Adrenal gland (tissue), 12 donors: Measurements from ENCODE around the gene TRIM27. TPM values are rescaled to one million over a fixed set of nuclear protein-coding genes. Genes with fewer than 3 reads are reported as not detected.
"Not testable (repeated sequence)": the region's sequence is repeated elsewhere in the genome, so short reads cannot be mapped to it uniquely, and the experiment has no call there.

Experiments
- DNase-seq, 7 donors: peaks; one replicate each; pipeline ENCODE4 v3.0.0-alpha.2; 2019 to 2020
- H3K27ac ChIP-seq, 5 donors: fragments of 200-600 bp; sonication (generic) in 4 of 5; 1 replicate in 3 of 5; 2 replicates in 2 of 5; pipeline versions ENCODE4 v1.5.1 to v1.8.0; 2016 to 2020; ENCODE audit warnings: mild to moderate bottlenecking in 1 of 5
- H3K27me3 ChIP-seq: fragments of 200-600 bp; 2 replicates; pipeline ENCODE4 v1.8.0; 2021
- H3K36me3 ChIP-seq, 2 donors: fragments of 200-600 bp; replicated peaks in 1 of 2; 1 replicate in 1 of 2; 2 replicates in 1 of 2; pipeline versions ENCODE4 v1.5.1 to v1.8.0; 2018 to 2022
- H3K4me1 ChIP-seq, 2 donors: fragments of 200-600 bp; replicated peaks in 1 of 2; 1 replicate in 1 of 2; 2 replicates in 1 of 2; pipeline versions ENCODE4 v1.5.1 to v1.8.0; 2018 to 2021
- H3K4me3 ChIP-seq, 4 donors: fragments of 200-600 bp; sonication (generic) in 3 of 4; one replicate each; pipeline ENCODE4 v1.5.1; 2016 to 2018
- H3K9me3 ChIP-seq, 3 donors: fragments of 200-600 bp; sonication (generic) in 1 of 3; replicated peaks in 1 of 3; 1 replicate in 2 of 3; 2 replicates in 1 of 3; pipeline versions ENCODE4 v1.5.1 to v1.8.0; 2016 to 2021
- POLR2A ChIP-seq, 2 donors: fragments of 450-650 bp; IDR thresholded peaks; one replicate each; pipeline ENCODE4 v1.6.1; 2017; ENCODE audit warnings: antibody characterized with exemption in 2 of 2, mild to moderate bottlenecking in 2 of 2, moderate library complexity in 1 of 2
- WGBS, 4 donors: extraction: QIAGEN DNeasy Blood & Tissue Kit in 2 of 4; methylation state at CpG; one replicate each; pipeline versions ENCODE4 v1.1.5 to v1.1.7; 2013 to 2017; 5-methylcytosine and 5-hydroxymethylcytosine counted together
- intact Hi-C, 2 donors: fragments of 100-400 bp; cut with DNase I; formaldehyde crosslinking; loops; one replicate each; pipeline versions ENCODE4 v1.14.1 to v1.15.0; 2022 to 2023
- polyA plus RNA-seq, 3 donors: library from polyadenylated mRNA; stranded (reverse); fragments of 200-250 nt in 2 of 3; fragments of 350-450 nt in 1 of 3; fragmentation: Illumina TruSeq in 1 of 3; extraction: RNeasy Lipid Tissue Mini Kit (QIAGEN cat#74804) in 1 of 3; gene quantifications; one replicate each; pipeline ENCODE4 v1.2.3, GENCODE V29; 2013 to 2014
- total RNA-seq, 9 donors: library from RNA; depleted of rRNA in 4 of 9; stranded (reverse); fragments of >200 nt in 4 of 9; fragments of 120-200 nt in 1 of 9; fragmentation: NEBNext Ultra II Directional in 1 of 9; extraction: Animal tissue kit (Norgen Biotek cat#: 25700) in 1 of 9; gene quantifications; one replicate each; pipeline versions ENCODE4 v1.1.0 to v1.2.4, GENCODE V29; 2013 to 2023
- TF ChIP-seq, protein P1 (sequence below), 6 experiments: fragments of 450-650 bp in 4 of 6; fragments of 200-600 bp in 2 of 6; sonication (generic) in 1 of 6; IDR thresholded peaks; 1 replicate in 5 of 6; 2 replicates in 1 of 6; pipeline versions ENCODE4 v1.5.1 to v1.8.0; 2016 to 2021; ENCODE audit warnings: antibody characterized with exemption in 6 of 6, mild to moderate bottlenecking in 2 of 6, moderate library complexity in 1 of 6
- donor health status: healthy with polysubstance abuse.
- donor health status: Bipolar disorder and iron deficiency.
- donor health status: DM: yes; HTN: yes; CAD: no.
- donor health status: DM: no; HTN: no; CAD: no.
- donor health status: DM: no; HTN: no; CAD: no.
- donor health status: DM: yes; HTN: yes; CAD: no.

The TRIM27 gene
- total and polyA plus RNA-seq, 12 donors = 38.3 to 72.2 (median 49.7) TPM

DNA sequence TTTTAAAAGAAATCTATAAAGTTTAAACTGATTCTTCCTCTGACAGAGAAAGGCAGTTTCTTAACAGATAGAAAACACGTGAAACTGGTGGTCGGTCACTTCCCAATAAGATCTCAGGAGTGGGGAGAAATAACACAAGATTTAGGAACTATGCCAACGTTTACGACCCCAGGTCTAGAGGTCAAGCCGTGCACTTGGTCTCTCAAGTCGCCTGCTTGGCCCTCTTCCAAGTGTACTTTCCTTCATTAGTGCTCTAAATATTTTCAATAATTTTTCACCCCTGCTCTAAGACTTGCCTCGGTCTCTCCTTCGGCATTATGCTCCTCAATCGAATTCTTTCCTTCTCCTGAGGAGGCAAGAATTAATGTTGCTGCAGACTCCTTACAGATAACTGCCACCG, 61.7 kb downstream of the TRIM27 start:
- intact Hi-C loops = no loop called here
- no peak for DNase-seq
- peaks cover 3% of the 10 kb centered on the region in 2 donors for H3K4me1 ChIP-seq
- H3K4me3 ChIP-seq = no peak overlapping the region
- no peaks in the 10 kb centered on the region for H3K27me3 ChIP-seq
- H3K9me3 ChIP-seq = no peaks in the 10 kb centered on the region
- 72 to 78% (median 76%) methylated on average over 10 of the region's 10 CpGs for WGBS, 4 donors
- no peak overlapping the region for H3K27ac ChIP-seq
- H3K36me3 ChIP-seq = no peaks in the 10 kb centered on the region
- TF ChIP-seq POLR2A (IDR thresholded peaks at IDR 0.05) = no peak
- TF ChIP-seq, protein P1, sequence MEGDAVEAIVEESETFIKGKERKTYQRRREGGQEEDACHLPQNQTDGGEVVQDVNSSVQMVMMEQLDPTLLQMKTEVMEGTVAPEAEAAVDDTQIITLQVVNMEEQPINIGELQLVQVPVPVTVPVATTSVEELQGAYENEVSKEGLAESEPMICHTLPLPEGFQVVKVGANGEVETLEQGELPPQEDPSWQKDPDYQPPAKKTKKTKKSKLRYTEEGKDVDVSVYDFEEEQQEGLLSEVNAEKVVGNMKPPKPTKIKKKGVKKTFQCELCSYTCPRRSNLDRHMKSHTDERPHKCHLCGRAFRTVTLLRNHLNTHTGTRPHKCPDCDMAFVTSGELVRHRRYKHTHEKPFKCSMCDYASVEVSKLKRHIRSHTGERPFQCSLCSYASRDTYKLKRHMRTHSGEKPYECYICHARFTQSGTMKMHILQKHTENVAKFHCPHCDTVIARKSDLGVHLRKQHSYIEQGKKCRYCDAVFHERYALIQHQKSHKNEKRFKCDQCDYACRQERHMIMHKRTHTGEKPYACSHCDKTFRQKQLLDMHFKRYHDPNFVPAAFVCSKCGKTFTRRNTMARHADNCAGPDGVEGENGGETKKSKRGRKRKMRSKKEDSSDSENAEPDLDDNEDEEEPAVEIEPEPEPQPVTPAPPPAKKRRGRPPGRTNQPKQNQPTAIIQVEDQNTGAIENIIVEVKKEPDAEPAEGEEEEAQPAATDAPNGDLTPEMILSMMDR (IDR thresholded peaks at IDR 0.05) = no peak

DNA sequence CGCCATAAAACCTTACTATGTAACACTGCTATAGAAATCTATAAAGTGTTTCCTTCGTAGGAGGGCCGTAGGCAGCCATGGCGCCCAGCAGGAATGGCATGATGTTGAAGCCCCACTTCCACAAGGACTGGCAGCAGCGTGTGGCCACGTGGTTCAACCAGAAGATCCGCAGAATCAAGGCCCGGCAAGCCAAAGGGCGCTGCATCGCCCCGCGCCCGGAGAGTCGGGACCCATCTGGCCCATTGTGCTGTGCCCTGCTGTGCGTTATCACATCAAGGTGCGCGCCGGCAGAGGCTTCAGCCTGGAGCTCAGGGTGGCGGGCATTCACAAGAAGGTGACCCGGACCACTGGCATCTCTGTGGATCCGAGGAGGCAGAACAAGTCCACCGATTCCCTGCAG, 62.4 kb downstream of the TRIM27 start:
- 86 to 88% (median 87%) methylated on average over 9 to 22 of the region's 22 CpGs for WGBS, 4 donors
- no peak for DNase-seq
- no peak overlapping the region for H3K27ac ChIP-seq
- intact Hi-C loops = no loop called here
- no peak overlapping the region for H3K4me3 ChIP-seq
- peaks cover 3% of the 10 kb centered on the region in 2 donors for H3K4me1 ChIP-seq
- no peaks in the 10 kb centered on the region for H3K36me3 ChIP-seq
- TF ChIP-seq POLR2A (IDR thresholded peaks at IDR 0.05) = no peak
- H3K9me3 ChIP-seq = no peaks in the 10 kb centered on the region
- no peaks in the 10 kb centered on the region for H3K27me3 ChIP-seq

DNA sequence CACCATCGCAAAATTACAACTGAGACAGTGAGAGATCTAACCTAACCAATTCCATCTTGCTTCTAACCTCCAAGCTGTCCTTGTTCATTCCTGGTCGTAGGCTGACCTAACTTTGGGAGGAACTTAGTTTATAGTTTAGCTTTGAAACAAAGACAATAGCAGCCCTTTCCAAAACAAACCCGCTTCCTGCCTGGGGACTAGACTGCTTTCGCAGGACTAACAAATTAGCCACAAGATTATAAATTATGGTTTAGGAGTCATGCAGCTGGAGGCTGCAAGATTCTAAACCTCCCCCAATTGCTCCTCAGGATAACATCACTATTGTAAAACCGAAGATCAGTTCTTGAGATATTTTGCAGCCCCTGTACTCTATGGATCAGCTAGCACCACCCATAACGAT, 63.2 kb downstream of the TRIM27 start:
- Histone ChIP-seq H3K27me3 (no peaks in the 10 kb centered on the region), H3K4me3 (no peak overlapping the region), H3K4me1 (peaks cover 3% of the 10 kb centered on the region in 2 donors), H3K36me3 (no peaks in the 10 kb centered on the region), H3K27ac (no peak overlapping the region), H3K9me3 (no peaks in the 10 kb centered on the region)
- WGBS, 4 donors = 41 to 55% (median 44%) methylated on average over 6 of the region's 6 CpGs
- no peak for DNase-seq
- intact Hi-C loops = no loop called here
- no peak for TF ChIP-seq POLR2A (IDR thresholded peaks at IDR 0.05)
- TF ChIP-seq, protein P1 (IDR thresholded peaks at IDR 0.05) = no peak

DNA sequence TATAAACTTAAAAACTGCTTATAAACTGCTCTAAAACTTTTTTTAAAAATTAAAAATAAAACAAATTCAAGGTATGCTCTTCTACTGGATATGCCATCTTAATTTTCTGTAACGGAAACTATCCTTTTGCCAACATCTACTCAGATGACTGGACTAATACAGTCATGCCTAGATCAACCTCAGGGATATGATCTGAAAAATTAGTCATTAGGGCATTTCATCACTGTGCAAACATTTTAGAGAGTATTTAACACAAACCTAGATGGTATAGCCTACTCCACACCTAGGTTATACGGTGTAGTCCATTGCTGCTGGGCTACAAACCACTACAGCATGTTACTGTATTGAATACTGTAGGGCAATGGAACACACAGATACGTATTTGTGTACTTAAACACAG, 64.8 kb downstream of the TRIM27 start:
- Histone ChIP-seq H3K4me1 (peaks cover 0 to 3% of the 10 kb centered on the region in 2 donors), H3K4me3 (no peak overlapping the region), H3K9me3 (no peaks in the 10 kb centered on the region), H3K27me3 (no peaks in the 10 kb centered on the region), H3K27ac (no peak overlapping the region), H3K36me3 (no peaks in the 10 kb centered on the region)
- WGBS, 4 donors = 76 to 81% (median 79%) methylated on average over 3 of the region's 3 CpGs
- intact Hi-C loops = no loop called here
- TF ChIP-seq, protein P1 (IDR thresholded peaks at IDR 0.05) = no peak
- TF ChIP-seq POLR2A (IDR thresholded peaks at IDR 0.05) = no peak
- DNase-seq = no peak

DNA sequence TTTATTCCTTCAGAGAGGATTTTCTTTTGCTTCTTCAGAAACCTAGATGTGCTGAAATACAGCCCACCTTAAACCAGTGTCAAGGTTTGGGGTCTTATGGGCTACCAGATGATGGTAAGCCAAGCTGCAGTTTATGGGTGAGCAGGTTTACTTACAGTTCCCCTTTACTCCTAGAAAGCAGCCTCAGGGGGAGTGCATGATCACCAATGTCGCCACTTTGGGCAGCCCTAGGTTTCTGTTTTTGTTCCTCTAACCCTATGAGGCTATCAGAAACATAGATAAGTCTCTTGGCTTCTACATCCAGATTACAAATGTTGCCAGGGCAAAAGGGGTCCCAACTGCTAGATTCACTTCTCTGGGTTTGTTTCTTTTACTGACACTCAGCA, 67.2 kb downstream of the TRIM27 start:
- no peak for DNase-seq
- no peaks in the 10 kb centered on the region for H3K4me1 ChIP-seq
- H3K4me3 ChIP-seq = no peak overlapping the region
- no peaks in the 10 kb centered on the region for H3K27me3 ChIP-seq
- no peaks in the 10 kb centered on the region for H3K36me3 ChIP-seq
- TF ChIP-seq POLR2A (IDR thresholded peaks at IDR 0.05) = no peak
- TF ChIP-seq, protein P1 (IDR thresholded peaks at IDR 0.05) = no peak
- WGBS, 4 donors = 27 to 60% (median 43%) methylated on average over 1 of the region's 1 CpG
- intact Hi-C loops = no loop called here
- no peaks in the 10 kb centered on the region for H3K9me3 ChIP-seq
- H3K27ac ChIP-seq = no peak overlapping the region

DNA sequence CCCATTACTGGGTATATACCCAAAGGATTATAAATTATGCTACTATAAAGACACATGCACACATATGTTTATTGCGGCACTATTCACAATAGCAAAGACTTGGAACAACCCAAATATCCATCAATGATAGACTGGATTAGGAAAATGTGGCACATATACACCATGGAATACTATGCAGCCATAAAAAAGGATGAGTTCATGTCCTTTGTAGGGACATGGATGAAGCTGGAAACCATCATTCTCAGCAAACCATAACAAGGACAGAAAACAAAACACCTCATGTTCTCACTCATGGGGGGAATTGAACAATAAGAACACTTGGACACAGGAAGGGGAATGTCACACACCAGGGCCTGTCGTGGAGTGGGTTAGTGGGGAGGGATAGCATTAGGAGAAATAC, 69.4 kb downstream of the TRIM27 start:
- H3K4me3 ChIP-seq, H3K4me1 ChIP-seq, H3K27ac ChIP-seq, DNase-seq, H3K9me3 ChIP-seq, H3K27me3 ChIP-seq, H3K36me3 ChIP-seq, intact Hi-C loops: not testable (repeated sequence)
- WGBS, 4 donors = 82 to 90% (median 87%) methylated on average over 2 of the region's 2 CpGs
